Measurements from ENCODE around the gene EPB41L4A. TPM values are rescaled to one million over a fixed set of nuclear protein-coding genes. Genes with fewer than 3 reads are reported as not detected.

Gene EPB41L4A
- total RNA-seq, 4 donors from 2014 or later, result 10.1 to 32.9 (median 11.6) TPM

GRCh38 chr5:112283943-112284929, 134.8 kb downstream of the EPB41L4A start:
- H3K27me3 ChIP-seq, result no peaks in the 10 kb centered on the region
- H3K36me3 ChIP-seq, result no peaks in the 10 kb centered on the region
- WGBS, 2 donors (ENCODE audit: low coverage in 1 of 2), result 51 to 62% methylated on average over 2 to 5 of the region's 5 CpGs
- in situ Hi-C loops (cut with MboI; ENCODE audit: low pct_ligation_motif_present in 1 of 4, low pct_unique_long_range_greater_than_20kb in 1 of 4, low sequenced_read_pairs in 3 of 4), result no loop called here
- intact Hi-C loops (cut with DNase I; ENCODE audit: low total_unique reads), result no loop called here
- TF ChIP-seq CTCF (IDR thresholded peaks at IDR 0.05) (no peak), POLR2AphosphoS5 (IDR thresholded peaks at IDR 0.05) (no peak), POLR2A (IDR thresholded peaks at IDR 0.05) (no peak), EP300 (IDR thresholded peaks at IDR 0.05; ENCODE audit: low read depth) (no peak)
- H3K4me3 ChIP-seq, result no peak overlapping the region
- no peaks in the 10 kb centered on the region for H3K4me1 ChIP-seq
- no peak overlapping the region for H3K27ac ChIP-seq
- H3K9me3 ChIP-seq, result no peaks in the 10 kb centered on the region
- DNase-seq, result no peak

- WGBS, 2 donors (ENCODE audit: low coverage in 1 of 2), result 81 to 83% methylated on average over 3 of the region's 3 CpGs
- Histone ChIP-seq H3K4me3 (no peak overlapping the region), H3K36me3 (no peaks in the 10 kb centered on the region), H3K27ac (no peak overlapping the region), H3K4me1 (no peaks in the 10 kb centered on the region), H3K9me3 (no peaks in the 10 kb centered on the region), H3K27me3 (no peaks in the 10 kb centered on the region)
- in situ Hi-C loops (cut with MboI; ENCODE audit: low pct_ligation_motif_present in 1 of 4, low pct_unique_long_range_greater_than_20kb in 1 of 4, low sequenced_read_pairs in 3 of 4), result no loop called here
- TF ChIP-seq POLR2A (IDR thresholded peaks at IDR 0.05), result no peak
- no peak for TF ChIP-seq EP300 (IDR thresholded peaks at IDR 0.05; ENCODE audit: low read depth)
- TF ChIP-seq POLR2AphosphoS5 (IDR thresholded peaks at IDR 0.05), result no peak
- no peak for TF ChIP-seq CTCF (IDR thresholded peaks at IDR 0.05)
- intact Hi-C loops (cut with DNase I; ENCODE audit: low total_unique reads), result no loop called here
- DNase-seq, result no peak
Observed at GRCh38 chr5:112283034-112283582, 136.0 kb downstream of the EPB41L4A start.

- no peaks in the 10 kb centered on the region for H3K27me3 ChIP-seq
- DNase-seq, result no peak
- H3K27ac ChIP-seq, result no peak overlapping the region
- H3K36me3 ChIP-seq, result no peaks in the 10 kb centered on the region
- intact Hi-C loops (cut with DNase I; ENCODE audit: low total_unique reads), result no loop called here
- no peaks in the 10 kb centered on the region for H3K9me3 ChIP-seq
- in situ Hi-C loops (cut with MboI; ENCODE audit: low pct_ligation_motif_present in 1 of 4, low pct_unique_long_range_greater_than_20kb in 1 of 4, low sequenced_read_pairs in 3 of 4), result no loop called here
- no peak for TF ChIP-seq POLR2AphosphoS5 (IDR thresholded peaks at IDR 0.05)
- no peak for TF ChIP-seq EP300 (IDR thresholded peaks at IDR 0.05; ENCODE audit: low read depth)
- TF ChIP-seq POLR2A (IDR thresholded peaks at IDR 0.05), result no peak
- no peak overlapping the region for H3K4me3 ChIP-seq
- no peaks in the 10 kb centered on the region for H3K4me1 ChIP-seq
- 82 to 84% methylated on average over 3 to 5 of the region's 5 CpGs for WGBS, 2 donors (ENCODE audit: low coverage in 1 of 2)
Observed at GRCh38 chr5:112279082-112279481, 140.0 kb downstream of the EPB41L4A start.

DNA sequence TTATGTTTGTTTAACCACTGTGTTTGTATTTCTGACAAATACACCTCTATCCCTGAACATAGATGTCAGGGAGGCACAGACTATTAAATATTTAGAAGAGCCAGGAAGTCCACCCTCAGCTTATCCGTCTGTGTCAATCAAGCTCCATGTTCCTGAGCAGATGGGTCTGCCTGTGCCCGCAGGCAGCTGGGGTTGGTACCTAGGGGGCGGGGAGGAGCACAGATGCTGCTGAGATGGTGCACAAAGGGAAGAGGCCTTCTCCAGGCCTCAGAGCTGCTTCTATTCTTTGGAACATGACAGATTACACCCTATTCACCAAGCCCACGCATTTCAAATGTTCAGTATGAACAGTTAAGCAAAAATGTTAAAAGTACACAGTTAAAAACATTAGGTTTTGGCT, 142.1 kb downstream of the EPB41L4A start:
- DNase-seq, result no peak

GRCh38 chr5:112275671-112276070, 143.4 kb downstream of the EPB41L4A start:
- TF ChIP-seq EP300 (IDR thresholded peaks at IDR 0.05; ENCODE audit: low read depth) (no peak), POLR2AphosphoS5 (IDR thresholded peaks at IDR 0.05) (no peak), POLR2A (IDR thresholded peaks at IDR 0.05) (no peak), CTCF (IDR thresholded peaks at IDR 0.05) (no peak)
- Histone ChIP-seq H3K27ac (no peak overlapping the region), H3K9me3 (no peaks in the 10 kb centered on the region), H3K4me1 (no peaks in the 10 kb centered on the region), H3K27me3 (no peaks in the 10 kb centered on the region), H3K4me3 (no peak overlapping the region), H3K36me3 (no peaks in the 10 kb centered on the region)
- 80 to 82% methylated on average over 1 of the region's 1 CpG for WGBS, 2 donors (ENCODE audit: low coverage in 1 of 2)
- DNase-seq, result no peak
- in situ Hi-C loops (cut with MboI; ENCODE audit: low pct_ligation_motif_present in 1 of 4, low pct_unique_long_range_greater_than_20kb in 1 of 4, low sequenced_read_pairs in 3 of 4), result no loop called here
- intact Hi-C loops (cut with DNase I; ENCODE audit: low total_unique reads), result no loop called here

More for the DNA sequence above, 142.1 kb downstream of the EPB41L4A start:
- no peak overlapping the region for H3K27ac ChIP-seq
- WGBS, 2 donors (ENCODE audit: low coverage in 1 of 2), result 83% methylated on average over 4 of the region's 4 CpGs; no CpG with 5 or more reads in 1 of the 2 donors
- no peak overlapping the region for H3K4me3 ChIP-seq
- in situ Hi-C loops (cut with MboI; ENCODE audit: low pct_ligation_motif_present in 1 of 4, low pct_unique_long_range_greater_than_20kb in 1 of 4, low sequenced_read_pairs in 3 of 4) (no loop called here), intact Hi-C loops (cut with DNase I; ENCODE audit: low total_unique reads) (no loop called here)
- no peak for TF ChIP-seq POLR2AphosphoS5 (IDR thresholded peaks at IDR 0.05)
- TF ChIP-seq EP300 (IDR thresholded peaks at IDR 0.05; ENCODE audit: low read depth), result no peak
- TF ChIP-seq POLR2A (IDR thresholded peaks at IDR 0.05), result no peak
- H3K4me1 ChIP-seq, result no peaks in the 10 kb centered on the region
- H3K9me3 ChIP-seq, result no peaks in the 10 kb centered on the region
- H3K27me3 ChIP-seq, result no peaks in the 10 kb centered on the region
- no peaks in the 10 kb centered on the region for H3K36me3 ChIP-seq

Data from transverse colon (tissue), 4 donors.